ENCODE data around the gene EFNA2.

EFNA2 gene

GRCh38 chr19:1284293-1284978, 1.2 kb upstream of the EFNA2 start:
- DNase-seq (ENCODE audit: low read depth), result no peak

- no peak for DNase-seq (ENCODE audit: low read depth)
These were observed 515 bp upstream of the EFNA2 start for GRCh38 chr19:1284979-1285736.

GRCh38 chr19:1286487-1287353, 1.0 kb downstream of the EFNA2 start:
- DNase-seq (ENCODE audit: low read depth), result no peak

GRCh38 chr19:1287354-1288225, 1.9 kb downstream of the EFNA2 start:
- no peak for DNase-seq (ENCODE audit: low read depth)

- no peak for DNase-seq (ENCODE audit: low read depth)
These were observed 2.5 kb downstream of the EFNA2 start for GRCh38 chr19:1288226-1288612.

GRCh38 chr19:1288833-1289685, 3.4 kb downstream of the EFNA2 start:
- no peak for DNase-seq (ENCODE audit: low read depth)

- DNase-seq (ENCODE audit: low read depth), result no peak
These were observed 4.0 kb downstream of the EFNA2 start for GRCh38 chr19:1289686-1290025.

GRCh38 chr19:1290196-1290702, 4.6 kb downstream of the EFNA2 start:
- DNase-seq (ENCODE audit: low read depth), result no peak

GRCh38 chr19:1290703-1291651, 5.3 kb downstream of the EFNA2 start:
- DNase-seq (ENCODE audit: low read depth), result no peak

- DNase-seq (ENCODE audit: low read depth), result no peak
These were observed 6.2 kb downstream of the EFNA2 start for GRCh38 chr19:1291761-1292418.

- no peak for DNase-seq (ENCODE audit: low read depth)
These were observed 6.9 kb downstream of the EFNA2 start for GRCh38 chr19:1292419-1293151.

GRCh38 chr19:1293782-1294604, 8.3 kb downstream of the EFNA2 start:
- no peak for DNase-seq (ENCODE audit: low read depth)

- DNase-seq (ENCODE audit: low read depth), result no peak
These were observed 9.0 kb downstream of the EFNA2 start for GRCh38 chr19:1294688-1295087.

- peak; percentile 42 for DNase-seq (ENCODE audit: low read depth)
These were observed 9.7 kb downstream of the EFNA2 start for GRCh38 chr19:1295169-1296012.

- no peak for DNase-seq (ENCODE audit: low read depth)
These were observed 10.4 kb downstream of the EFNA2 start for GRCh38 chr19:1296078-1296477.

- DNase-seq (ENCODE audit: low read depth), result no peak
These were observed 11.1 kb downstream of the EFNA2 start for GRCh38 chr19:1296575-1297271.

All from activated T-cell treated with anti-CD3 and anti-CD28 coated beads for 48 hours (primary cell).